AG09319 (cell line): ENCODE results near the gene DUSP3.

Source experiments
- DNase-seq: peaks from one replicate; pipeline ENCODE4 v3.0.0-alpha.2; 2010; ENCODE audit warnings: low read depth; ENCODE audit errors: extremely low read depth
- TF ChIP-seq, protein P1 (sequence below): IDR thresholded peaks from 2 replicates; pipeline ENCODE4 v1.5.1; 2011; ENCODE audit warnings: low read depth, mild to moderate bottlenecking, inconsistent platforms, low read length, moderate library complexity

Gene DUSP3

DNA sequence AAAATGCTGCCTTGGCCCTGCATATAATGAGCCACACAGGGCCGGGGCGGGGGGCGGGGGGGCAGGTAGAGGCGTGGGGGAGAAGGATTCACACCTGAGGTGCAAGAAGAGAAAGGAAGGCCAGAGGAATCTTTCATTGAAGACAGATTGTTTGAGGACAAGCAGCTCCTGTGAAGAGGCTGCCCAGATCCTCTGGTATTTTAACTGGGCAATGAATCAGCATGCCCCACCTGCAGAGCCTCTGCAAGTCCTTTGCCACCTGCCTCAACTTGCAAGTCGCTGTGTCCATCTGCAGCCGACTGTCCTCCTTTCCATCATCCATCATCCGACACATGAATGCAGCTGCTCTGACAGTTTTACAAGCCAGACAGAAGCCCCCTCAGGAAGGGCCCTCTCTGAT, 18.9 kb downstream of the DUSP3 start:
- no peak for DNase-seq
- TF ChIP-seq, protein P1, sequence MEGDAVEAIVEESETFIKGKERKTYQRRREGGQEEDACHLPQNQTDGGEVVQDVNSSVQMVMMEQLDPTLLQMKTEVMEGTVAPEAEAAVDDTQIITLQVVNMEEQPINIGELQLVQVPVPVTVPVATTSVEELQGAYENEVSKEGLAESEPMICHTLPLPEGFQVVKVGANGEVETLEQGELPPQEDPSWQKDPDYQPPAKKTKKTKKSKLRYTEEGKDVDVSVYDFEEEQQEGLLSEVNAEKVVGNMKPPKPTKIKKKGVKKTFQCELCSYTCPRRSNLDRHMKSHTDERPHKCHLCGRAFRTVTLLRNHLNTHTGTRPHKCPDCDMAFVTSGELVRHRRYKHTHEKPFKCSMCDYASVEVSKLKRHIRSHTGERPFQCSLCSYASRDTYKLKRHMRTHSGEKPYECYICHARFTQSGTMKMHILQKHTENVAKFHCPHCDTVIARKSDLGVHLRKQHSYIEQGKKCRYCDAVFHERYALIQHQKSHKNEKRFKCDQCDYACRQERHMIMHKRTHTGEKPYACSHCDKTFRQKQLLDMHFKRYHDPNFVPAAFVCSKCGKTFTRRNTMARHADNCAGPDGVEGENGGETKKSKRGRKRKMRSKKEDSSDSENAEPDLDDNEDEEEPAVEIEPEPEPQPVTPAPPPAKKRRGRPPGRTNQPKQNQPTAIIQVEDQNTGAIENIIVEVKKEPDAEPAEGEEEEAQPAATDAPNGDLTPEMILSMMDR: no peak

DNA sequence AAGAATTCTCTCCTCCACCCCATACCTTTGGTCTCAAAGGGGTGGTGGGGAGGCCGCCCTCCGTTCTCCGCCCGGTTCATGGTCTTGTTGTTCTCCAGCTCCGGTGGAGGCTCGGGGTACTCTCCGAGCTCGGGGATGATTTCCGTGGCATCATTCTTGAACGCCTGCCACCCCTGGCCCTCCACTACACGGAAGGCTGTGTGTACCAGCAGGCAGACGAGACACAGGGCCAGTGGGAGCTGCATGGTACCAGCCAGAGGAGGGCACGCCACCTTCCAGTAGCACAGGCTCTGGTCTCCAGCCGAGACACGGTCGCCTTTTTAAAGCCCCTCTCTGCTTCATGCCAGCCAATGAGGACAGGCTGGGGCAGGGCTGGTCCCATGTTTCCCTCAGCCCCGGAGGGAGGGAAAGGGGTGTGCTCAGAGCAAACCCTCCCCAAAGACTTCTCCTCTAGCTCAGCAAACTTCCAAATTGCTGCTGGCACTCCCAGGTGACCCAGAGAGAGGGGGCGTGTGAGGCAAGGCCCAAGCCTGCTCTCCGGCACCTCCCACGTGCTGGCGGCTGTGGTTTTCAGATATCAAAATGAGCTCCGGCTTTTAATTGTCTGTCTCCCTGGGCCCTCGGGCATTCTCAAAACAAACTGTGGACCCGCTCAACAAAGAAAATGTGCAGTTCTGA, 20.1 kb downstream of the DUSP3 start, which contains the start of gene SOST:
TSS of gene SOST (minus strand) at position 295 of the 678 bp plus-strand sequence. CDS start at position 245, 50 bp downstream.
- TF ChIP-seq, protein P1: no peak
- DNase-seq: no peak

DNA sequence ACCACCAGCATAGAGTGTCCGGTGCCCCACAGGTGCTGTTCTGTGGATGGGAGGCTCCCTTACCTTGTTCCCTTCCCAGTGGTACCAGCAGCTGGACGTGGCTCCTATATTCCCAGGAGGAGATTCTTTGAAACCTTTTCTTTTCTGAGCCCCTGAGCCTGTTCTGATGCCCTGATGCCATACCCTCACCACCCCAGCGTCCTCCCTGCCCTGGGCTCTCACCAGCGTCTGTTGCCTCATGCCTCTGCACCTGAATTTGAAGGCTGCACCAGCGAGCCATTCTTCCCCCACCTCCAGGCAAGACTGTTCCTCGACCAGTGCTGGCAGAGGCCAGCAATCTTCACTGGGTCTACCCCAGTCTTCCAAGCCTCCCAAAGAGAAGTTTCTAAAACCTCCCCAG, 20.7 kb downstream of the DUSP3 start:
- no peak for DNase-seq
- TF ChIP-seq, protein P1: no peak

DNA sequence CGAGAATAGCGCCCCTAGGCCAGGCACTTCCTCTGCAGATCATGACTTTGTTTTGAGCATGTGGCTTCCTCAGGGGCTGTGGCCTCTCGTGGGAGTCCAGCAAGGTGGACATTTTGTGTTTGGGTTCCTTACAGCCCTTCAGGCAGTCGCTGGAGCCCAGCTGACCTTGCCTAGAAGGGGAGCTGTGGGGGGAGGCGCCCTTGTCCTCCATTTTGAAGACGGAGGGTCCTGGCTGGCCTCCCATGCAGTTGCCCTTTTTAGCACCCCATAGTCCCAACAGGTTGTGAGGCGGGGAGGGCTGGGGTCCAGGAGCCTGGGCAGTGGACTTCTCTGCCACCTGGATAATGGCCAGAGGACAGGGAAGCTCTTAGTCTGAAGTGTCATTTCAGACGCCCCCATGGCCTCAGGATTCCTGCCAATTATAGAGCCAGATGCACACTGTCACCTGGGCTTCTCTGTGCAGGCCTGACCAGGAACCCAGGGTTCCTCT, 21.6 kb downstream of the DUSP3 start:
- TF ChIP-seq, protein P1: no peak
- no peak for DNase-seq

DNA sequence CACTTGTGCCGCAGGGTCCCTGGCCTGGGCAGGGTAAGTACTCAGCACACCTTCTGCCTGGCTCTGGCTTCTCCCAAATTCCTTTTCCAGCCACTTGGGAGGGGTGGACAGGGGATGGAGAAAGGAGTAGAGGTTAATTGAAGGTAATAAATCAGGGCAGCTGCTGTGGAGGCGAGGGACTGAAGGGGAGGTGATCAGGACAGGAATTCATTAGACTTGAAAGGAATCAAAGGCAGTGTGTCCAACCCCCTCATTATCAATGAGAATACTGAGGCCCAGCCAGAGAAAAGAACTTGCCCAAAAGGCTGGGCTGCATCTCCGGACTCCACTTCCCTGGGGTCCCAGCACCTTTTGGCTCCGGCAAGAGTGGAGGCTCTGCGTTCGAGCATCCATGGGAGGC, 22.6 kb downstream of the DUSP3 start:
- no peak for DNase-seq
- TF ChIP-seq, protein P1: no peak

DNA sequence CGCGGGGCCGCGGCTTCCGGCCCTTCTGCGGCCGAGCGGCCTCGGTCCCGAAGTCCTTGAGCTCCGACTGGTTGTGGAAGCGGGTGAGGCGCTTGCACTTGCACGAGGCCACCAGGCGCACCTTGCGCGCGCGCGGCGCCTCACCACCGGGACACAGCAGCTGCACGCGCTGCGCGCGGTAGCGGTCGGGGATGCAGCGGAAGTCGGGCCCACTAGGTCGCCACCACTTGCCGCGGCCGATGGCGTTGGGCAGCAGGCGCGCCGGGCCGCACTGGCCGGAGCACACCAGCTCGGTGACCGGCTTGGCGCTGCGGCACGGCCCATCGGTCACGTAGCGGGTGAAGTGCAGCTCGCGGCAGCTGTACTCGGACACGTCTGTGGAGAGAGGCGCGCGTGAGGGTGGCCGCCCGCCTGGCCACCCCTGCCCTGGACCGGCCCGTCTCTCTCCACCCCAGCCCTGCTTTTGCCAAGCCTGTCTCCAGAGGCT, 23.3 kb downstream of the DUSP3 start:
- no peak for DNase-seq
- TF ChIP-seq, protein P1: no peak

DNA sequence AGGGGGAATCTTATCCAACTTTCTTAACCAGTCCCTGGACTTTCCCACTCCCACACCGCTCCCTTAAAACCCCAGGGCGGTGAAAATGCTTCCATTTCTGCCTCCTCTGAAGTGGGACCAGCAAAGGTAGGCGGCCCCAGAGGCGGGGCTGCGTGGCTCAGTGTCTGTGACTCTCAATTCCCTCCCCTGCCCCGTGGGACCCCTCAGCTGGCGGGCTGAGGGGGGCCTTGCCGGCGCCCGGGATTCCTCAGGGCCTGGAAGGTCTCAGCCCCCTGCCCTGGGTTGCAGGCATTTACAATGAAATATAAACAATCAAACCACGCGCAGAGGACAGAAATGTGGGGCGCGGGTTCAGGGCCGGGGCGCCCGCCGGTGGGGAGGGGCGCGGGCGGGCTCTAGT, 23.8 kb downstream of the DUSP3 start:
- DNase-seq: no peak
- TF ChIP-seq, protein P1: no peak
